Epithelial cell of esophagus (primary cell): ENCODE data around the gene CSF1R.

Experiments used
- DNase-seq: peaks from one replicate; pipeline ENCODE4 v3.0.0; 2010; ENCODE audit warnings: low read depth
- H3K4me3 ChIP-seq: 2 replicates; pipeline ENCODE4 v1.5.1; 2011; ENCODE audit warnings: mild to moderate bottlenecking, low read length, control low read depth
- TF ChIP-seq, protein P1 (sequence below): IDR thresholded peaks from 2 replicates; pipeline ENCODE4 v1.5.1; 2011; ENCODE audit warnings: low read depth, mild to moderate bottlenecking, low read length, control low read depth, inconsistent platforms; ENCODE audit not compliant: insufficient read depth; ENCODE audit errors: missing control alignments

Gene CSF1R

DNA sequence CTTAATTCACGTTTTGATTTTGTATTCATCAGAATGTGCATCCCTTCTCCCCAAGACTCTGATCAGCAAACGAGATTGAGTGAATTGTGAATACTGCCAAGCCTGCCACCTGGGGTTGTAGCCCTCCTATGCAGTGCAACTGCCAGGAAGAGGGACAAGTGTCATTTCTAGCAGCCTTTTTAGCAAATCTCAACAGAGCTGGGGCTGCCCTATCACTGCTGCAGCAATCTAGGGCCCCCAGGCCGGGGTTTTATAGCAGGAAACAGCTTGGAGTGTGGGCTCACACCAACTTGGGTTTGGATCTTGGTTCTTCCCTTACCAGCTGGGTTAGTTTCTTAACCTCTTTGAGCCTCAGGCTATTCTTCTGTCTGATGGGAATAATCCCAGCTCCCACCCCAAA lies 4.0 kb downstream of the CSF1R start:
- TF ChIP-seq, protein P1, sequence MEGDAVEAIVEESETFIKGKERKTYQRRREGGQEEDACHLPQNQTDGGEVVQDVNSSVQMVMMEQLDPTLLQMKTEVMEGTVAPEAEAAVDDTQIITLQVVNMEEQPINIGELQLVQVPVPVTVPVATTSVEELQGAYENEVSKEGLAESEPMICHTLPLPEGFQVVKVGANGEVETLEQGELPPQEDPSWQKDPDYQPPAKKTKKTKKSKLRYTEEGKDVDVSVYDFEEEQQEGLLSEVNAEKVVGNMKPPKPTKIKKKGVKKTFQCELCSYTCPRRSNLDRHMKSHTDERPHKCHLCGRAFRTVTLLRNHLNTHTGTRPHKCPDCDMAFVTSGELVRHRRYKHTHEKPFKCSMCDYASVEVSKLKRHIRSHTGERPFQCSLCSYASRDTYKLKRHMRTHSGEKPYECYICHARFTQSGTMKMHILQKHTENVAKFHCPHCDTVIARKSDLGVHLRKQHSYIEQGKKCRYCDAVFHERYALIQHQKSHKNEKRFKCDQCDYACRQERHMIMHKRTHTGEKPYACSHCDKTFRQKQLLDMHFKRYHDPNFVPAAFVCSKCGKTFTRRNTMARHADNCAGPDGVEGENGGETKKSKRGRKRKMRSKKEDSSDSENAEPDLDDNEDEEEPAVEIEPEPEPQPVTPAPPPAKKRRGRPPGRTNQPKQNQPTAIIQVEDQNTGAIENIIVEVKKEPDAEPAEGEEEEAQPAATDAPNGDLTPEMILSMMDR = no peak
- H3K4me3 ChIP-seq = no peak overlapping the region
- no peak for DNase-seq

DNA sequence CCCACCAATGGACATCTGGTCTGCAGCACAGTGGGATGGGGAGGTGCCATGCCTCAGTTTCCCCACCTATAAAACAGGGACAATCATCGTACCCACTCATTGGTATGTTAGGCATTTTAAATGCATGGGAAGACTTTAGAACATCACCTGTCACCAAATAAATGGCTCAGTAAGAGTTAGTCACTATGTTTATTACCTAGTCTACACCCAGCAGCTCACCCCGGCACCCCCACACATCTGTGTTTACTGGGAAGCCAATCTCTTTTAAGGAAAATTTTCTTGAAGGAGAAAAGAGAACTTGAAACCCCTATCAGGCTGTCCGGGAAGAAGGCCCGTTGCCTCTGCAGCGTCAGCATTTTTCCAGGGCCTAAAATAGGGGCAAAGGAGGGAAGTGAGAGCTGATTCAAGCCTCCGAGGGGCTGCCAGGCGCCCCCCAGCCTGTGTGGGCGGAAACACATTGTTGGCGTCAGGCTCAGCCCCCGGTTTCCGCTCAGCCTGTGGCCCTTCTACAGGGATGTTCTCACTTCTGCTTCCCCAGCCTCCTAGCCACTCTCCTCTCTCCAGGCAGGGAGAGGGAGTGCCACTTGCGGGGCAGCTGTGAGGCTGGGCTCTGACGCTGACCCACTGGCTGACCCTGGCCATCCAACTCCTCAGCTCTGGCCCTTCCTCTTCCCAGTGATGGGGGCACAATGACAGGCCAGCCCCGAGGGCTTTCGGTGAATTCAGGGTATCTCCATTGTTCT lies 4.6 kb downstream of the CSF1R start:
- DNase-seq = no peak
- TF ChIP-seq, protein P1 = no peak
- no peak overlapping the region for H3K4me3 ChIP-seq

DNA sequence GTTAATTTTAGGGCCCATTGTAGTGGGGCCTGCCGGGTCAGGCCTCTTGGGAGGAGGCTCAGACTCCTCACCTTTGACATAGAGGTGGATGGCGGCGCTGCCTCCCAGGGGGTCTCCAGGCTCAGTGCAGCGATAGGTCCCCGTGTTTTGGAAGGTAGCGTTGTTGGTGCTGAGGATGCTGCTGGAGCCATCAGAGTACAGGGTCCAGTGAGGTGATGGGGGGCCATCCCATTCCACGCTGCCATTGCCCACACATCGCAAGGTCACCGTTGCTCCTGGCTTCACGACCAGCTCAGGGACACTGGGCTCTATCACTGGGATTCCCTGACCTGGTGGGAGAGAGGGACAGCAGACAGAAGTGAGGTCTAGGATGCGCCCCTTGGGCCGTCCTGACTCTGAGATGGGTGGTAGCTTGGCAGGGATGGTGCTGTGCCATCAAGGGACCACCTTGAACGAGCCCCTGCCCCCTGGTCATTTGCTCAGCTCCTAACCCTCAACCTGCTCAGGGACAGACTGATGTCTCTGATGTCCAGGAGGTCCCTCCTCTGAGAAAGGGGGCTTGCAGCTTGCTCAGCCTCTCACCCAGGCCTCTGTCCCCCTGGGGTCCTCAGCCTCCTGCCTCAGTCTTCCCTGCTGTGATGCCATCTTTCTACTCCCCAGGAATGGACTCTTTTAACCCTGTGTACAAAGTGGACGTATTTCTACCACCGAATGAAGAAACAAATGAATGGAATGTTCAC lies 5.5 kb downstream of the CSF1R start:
- TF ChIP-seq, protein P1 = no peak
- H3K4me3 ChIP-seq = no peak overlapping the region
- DNase-seq = no peak

DNA sequence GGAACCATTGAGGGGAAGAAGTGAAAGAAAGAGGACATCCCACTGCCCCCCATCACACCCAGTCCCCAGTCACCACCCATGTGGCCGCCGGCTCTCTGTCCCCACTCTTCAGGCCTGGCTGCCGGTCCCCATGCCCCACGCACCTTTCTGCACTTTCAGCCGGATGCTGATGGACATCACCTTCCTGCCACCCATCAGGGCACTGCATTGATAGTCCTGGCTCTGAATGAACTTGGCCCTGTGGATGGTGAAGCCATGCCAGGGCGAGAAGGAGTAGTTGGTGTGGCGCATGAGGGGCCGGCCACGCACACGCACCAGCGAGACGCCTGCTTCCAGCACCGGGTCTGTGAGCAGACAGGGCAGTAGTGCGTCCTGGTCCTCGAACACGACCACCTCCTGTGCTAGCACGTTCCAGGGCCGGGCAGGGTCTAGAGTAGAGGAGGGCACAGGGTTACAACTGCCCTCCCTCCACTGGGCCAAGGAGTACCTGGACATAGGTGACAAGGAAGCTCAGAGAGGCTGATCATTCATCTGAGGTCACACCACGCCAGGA lies 6.4 kb downstream of the CSF1R start:
- H3K4me3 ChIP-seq = no peak overlapping the region
- DNase-seq = no peak

DNA sequence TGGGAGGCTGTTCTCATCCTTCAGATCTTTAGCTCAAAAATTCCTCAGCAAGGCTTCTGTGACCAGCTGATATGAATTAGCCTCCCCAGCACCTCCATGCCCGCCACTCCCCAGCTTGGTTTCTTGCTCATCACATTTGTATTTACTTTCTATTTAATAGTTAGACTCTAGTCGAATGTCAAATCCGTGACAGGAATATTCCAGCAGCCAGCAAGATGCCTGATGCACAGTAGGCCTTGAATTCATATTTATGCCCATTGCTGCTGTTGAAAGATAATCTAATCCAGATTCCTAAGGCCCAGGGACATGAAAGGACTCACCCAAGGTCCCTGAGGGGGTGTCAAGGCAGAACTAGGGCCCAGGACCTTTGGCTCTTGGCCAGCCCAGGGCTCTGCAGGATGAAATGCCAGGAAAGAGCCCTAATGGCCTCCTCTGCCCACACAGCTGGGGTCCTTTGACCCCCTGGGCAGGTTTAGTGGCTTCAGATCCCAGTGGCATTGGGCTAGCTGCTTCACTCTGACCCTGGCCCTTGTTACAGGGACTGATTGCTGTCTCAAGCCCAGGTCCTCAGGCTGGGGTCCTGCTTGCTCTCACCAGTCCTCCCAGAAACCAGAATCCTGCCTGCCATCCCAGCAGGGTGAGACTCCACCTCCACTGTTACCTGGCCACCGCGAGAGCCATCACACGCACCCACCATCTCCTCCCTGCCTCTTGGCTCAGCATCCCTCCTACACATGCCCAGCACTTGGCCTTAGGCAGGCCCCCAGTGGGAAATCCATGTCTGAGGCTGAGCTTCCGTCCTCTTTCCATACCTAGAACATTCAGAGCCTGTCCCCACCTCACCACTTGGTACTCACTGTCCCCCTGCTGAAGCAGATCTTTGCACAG lies 7.3 kb downstream of the CSF1R start:
- DNase-seq = no peak
- no peak overlapping the region for H3K4me3 ChIP-seq
- TF ChIP-seq, protein P1 = no peak

More for the DNA sequence above, 6.4 kb downstream of the CSF1R start:
- TF ChIP-seq, protein P1 = no peak

DNA sequence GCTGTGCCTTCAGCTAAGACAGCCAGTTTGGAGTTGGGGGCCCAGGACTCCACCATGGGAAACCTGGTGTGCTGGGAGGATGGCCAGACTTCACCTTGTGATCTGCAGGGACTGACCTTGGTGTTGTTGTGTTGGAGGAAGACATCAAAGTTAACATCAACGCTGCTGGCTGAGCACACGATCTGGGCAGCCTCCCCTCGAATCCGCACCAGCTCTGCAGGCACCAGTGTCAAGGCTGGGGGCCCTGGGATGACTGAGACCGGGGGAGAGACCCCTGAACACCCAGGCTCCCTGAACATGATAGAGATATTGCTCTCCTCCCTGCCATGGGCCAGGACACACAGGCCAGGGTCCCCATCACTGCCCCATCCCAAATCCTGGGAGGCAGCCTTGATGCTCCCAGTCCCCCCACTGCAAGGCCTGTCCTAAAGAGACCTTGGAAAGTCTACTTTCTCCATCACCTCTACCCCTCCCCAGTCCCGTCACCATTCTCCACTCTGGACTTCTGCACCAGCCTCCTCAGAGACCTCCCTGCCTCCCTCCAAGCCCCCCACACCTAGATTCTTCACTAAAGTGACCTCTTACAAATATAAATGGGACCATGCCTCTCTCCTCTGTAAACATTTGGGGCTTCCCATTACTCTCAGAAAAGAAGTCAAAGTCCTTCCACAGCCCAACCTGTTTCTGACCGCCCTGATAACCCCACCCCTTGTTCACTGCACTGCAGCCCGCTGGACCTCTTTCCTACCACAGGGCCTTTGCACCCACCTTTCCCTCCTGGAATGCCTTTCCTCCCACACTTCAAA lies 8.2 kb downstream of the CSF1R start:
- TF ChIP-seq, protein P1 = no peak
- DNase-seq = no peak
- no peak overlapping the region for H3K4me3 ChIP-seq
